ENCODE measurements around the gene GPR171. TPM values are rescaled to one million over a fixed set of nuclear protein-coding genes. Genes with fewer than 3 reads are reported as not detected.

Gene GPR171
- total RNA-seq, 1 donor from 2014 or later: 0.35 TPM

- ChIA-PET CTCF (interaction anchor here (1.3 to 9.8 kb wide), 6 partner anchors 15 to 69 kb away, joined by 3 to 237 read pairs (median 4); partner anchors contain the start of gene P2RY14), POLR2A (no interaction called here)
- ATAC-seq (ENCODE audit: low read depth) (no peak), DNase-seq (no peak)
- no peak for TF ChIP-seq CTCF (IDR thresholded peaks at IDR 0.05)
- Mint-ChIP-seq H3K4me1 (peaks cover 26% of the 10 kb centered on the region), H3K27ac (no peak overlapping the region), H3K9me3 (peaks cover 3% of the 10 kb centered on the region), H3K36me3 (ENCODE audit: low read depth) (no peaks in the 10 kb centered on the region), H3K27me3 (no peaks in the 10 kb centered on the region), H3K4me3 (no peak overlapping the region)
- intact Hi-C loops (cut with micrococcal nuclease): loop anchor here (5.0 to 10.0 kb wide), 5 partner anchors 157 to 692 kb away; partner anchors contain the start of gene P2RY12
Measured at GRCh38 chr3:151225040-151225975, 22.3 kb upstream of the GPR171 start.

GRCh38 chr3:151224268-151224866, 21.4 kb upstream of the GPR171 start:
- no peak overlapping the region for H3K4me3 Mint-ChIP-seq
- CTCF ChIA-PET: interaction anchor here (1.3 to 9.8 kb wide), 4 partner anchors 54 to 62 kb away, joined by 3 to 237 read pairs (median 10); partner anchors contain the start of gene P2RY14
- no peaks in the 10 kb centered on the region for H3K27me3 Mint-ChIP-seq
- H3K9me3 Mint-ChIP-seq: peaks cover 3% of the 10 kb centered on the region
- POLR2A ChIA-PET: no interaction called here
- TF ChIP-seq CTCF (IDR thresholded peaks at IDR 0.05): no peak
- intact Hi-C loops (cut with micrococcal nuclease): loop anchor here (10.0 kb wide), 1 partner anchor 210 kb away; no protein-coding TSS in a partner anchor
- no peaks in the 10 kb centered on the region for H3K36me3 Mint-ChIP-seq (ENCODE audit: low read depth)
- no peak for DNase-seq
- peaks cover 17% of the 10 kb centered on the region for H3K4me1 Mint-ChIP-seq
- no peak for ATAC-seq (ENCODE audit: low read depth)
- no peak overlapping the region for H3K27ac Mint-ChIP-seq

GRCh38 chr3:151219056-151219455, 16.0 kb upstream of the GPR171 start:
- H3K36me3 Mint-ChIP-seq (ENCODE audit: low read depth): no peaks in the 10 kb centered on the region
- H3K27me3 Mint-ChIP-seq: no peaks in the 10 kb centered on the region
- no peak for TF ChIP-seq CTCF (IDR thresholded peaks at IDR 0.05)
- H3K27ac Mint-ChIP-seq: no peak overlapping the region
- no peak overlapping the region for H3K4me3 Mint-ChIP-seq
- CTCF ChIA-PET: no interaction called here
- intact Hi-C loops (cut with micrococcal nuclease): no loop called here
- DNase-seq (no peak), ATAC-seq (ENCODE audit: low read depth) (no peak)
- peaks cover 3% of the 10 kb centered on the region for H3K9me3 Mint-ChIP-seq
- H3K4me1 Mint-ChIP-seq: no peaks in the 10 kb centered on the region
- POLR2A ChIA-PET: interaction anchor here (0.7 kb wide), 1 partner anchor 1050 kb away, joined by 4 read pairs; the partner anchor contains the start of gene MBNL1

- Mint-ChIP-seq H3K4me3 (no peak overlapping the region), H3K36me3 (ENCODE audit: low read depth) (no peaks in the 10 kb centered on the region), H3K27me3 (no peaks in the 10 kb centered on the region), H3K27ac (no peak overlapping the region), H3K9me3 (peaks cover 3% of the 10 kb centered on the region), H3K4me1 (no peaks in the 10 kb centered on the region)
- no peak for TF ChIP-seq CTCF (IDR thresholded peaks at IDR 0.05)
- DNase-seq (no peak), ATAC-seq (ENCODE audit: low read depth) (no peak)
- ChIA-PET POLR2A (no interaction called here), CTCF (no interaction called here)
- intact Hi-C loops (cut with micrococcal nuclease): no loop called here
Measured at GRCh38 chr3:151218136-151218535, 15.1 kb upstream of the GPR171 start.

Data from activated B cell treated with CpG ODN at 0.5 μM for 24 hours (primary cell).